ENCODE measurements around the gene CIZ1. TPM values are rescaled to one million over a fixed set of nuclear protein-coding genes. Genes with fewer than 3 reads are reported as not detected.
A peak's percentile ranks its signal among the peaks of the same experiment; 100 is the strongest.

The CIZ1 gene
- total RNA-seq, 1 experiment from 2014 or later, result 56.6 TPM

- DNase-seq (ENCODE audit: extremely low read depth, low read depth), result peak; percentile 79
Observed at GRCh38 chr9:128192601-128193371, 1.4 kb upstream of the CIZ1 start.

- no peak for DNase-seq (ENCODE audit: extremely low read depth, low read depth)
Observed at GRCh38 chr9:128190516-128191405, 611 bp downstream of the CIZ1 start.

- DNase-seq (ENCODE audit: extremely low read depth, low read depth), result no peak
Observed at GRCh38 chr9:128190013-128190412, 1.4 kb downstream of the CIZ1 start.

- DNase-seq (ENCODE audit: extremely low read depth, low read depth), result no peak
Observed at GRCh38 chr9:128188209-128188608, 3.2 kb downstream of the CIZ1 start.

- DNase-seq (ENCODE audit: extremely low read depth, low read depth), result no peak
Observed at GRCh38 chr9:128187361-128187760, 4.0 kb downstream of the CIZ1 start.

GRCh38 chr9:128185979-128186965, 5.1 kb downstream of the CIZ1 start:
- DNase-seq (ENCODE audit: extremely low read depth, low read depth), result no peak

- DNase-seq (ENCODE audit: extremely low read depth, low read depth), result no peak
Observed at GRCh38 chr9:128182893-128183588, 8.3 kb downstream of the CIZ1 start.

- peak; percentile 37 for DNase-seq (ENCODE audit: extremely low read depth, low read depth)
Observed at GRCh38 chr9:128181480-128181879, 9.9 kb downstream of the CIZ1 start.

- DNase-seq (ENCODE audit: extremely low read depth, low read depth), result no peak
Observed at GRCh38 chr9:128180447-128180846, 10.9 kb downstream of the CIZ1 start.

- no peak for DNase-seq (ENCODE audit: extremely low read depth, low read depth)
Observed at GRCh38 chr9:128180001-128180400, 11.4 kb downstream of the CIZ1 start.

- no peak for DNase-seq (ENCODE audit: extremely low read depth, low read depth)
Observed at GRCh38 chr9:128178806-128179431, 12.5 kb downstream of the CIZ1 start.

- DNase-seq (ENCODE audit: extremely low read depth, low read depth), result no peak
Observed at GRCh38 chr9:128175726-128176125, 15.6 kb downstream of the CIZ1 start.

- DNase-seq (ENCODE audit: extremely low read depth, low read depth), result no peak
Observed at GRCh38 chr9:128175102-128175563, 16.2 kb downstream of the CIZ1 start.

GRCh38 chr9:128174062-128174461, 17.3 kb downstream of the CIZ1 start:
- no peak for DNase-seq (ENCODE audit: extremely low read depth, low read depth)

- no peak for DNase-seq (ENCODE audit: extremely low read depth, low read depth)
Observed at GRCh38 chr9:128169925-128170324, 21.4 kb downstream of the CIZ1 start.

- DNase-seq (ENCODE audit: extremely low read depth, low read depth), result no peak
Observed at GRCh38 chr9:128169492-128169891, 21.9 kb downstream of the CIZ1 start.

- DNase-seq (ENCODE audit: extremely low read depth, low read depth), result no peak
Observed at GRCh38 chr9:128168731-128169308, 22.6 kb downstream of the CIZ1 start.

- DNase-seq (ENCODE audit: extremely low read depth, low read depth), result no peak
Observed at GRCh38 chr9:128167209-128167608, 24.2 kb downstream of the CIZ1 start.

GRCh38 chr9:128166169-128166568, 25.2 kb downstream of the CIZ1 start:
- DNase-seq (ENCODE audit: extremely low read depth, low read depth), result no peak
